ENCODE data around the gene GATA5.

The GATA5 gene

DNA sequence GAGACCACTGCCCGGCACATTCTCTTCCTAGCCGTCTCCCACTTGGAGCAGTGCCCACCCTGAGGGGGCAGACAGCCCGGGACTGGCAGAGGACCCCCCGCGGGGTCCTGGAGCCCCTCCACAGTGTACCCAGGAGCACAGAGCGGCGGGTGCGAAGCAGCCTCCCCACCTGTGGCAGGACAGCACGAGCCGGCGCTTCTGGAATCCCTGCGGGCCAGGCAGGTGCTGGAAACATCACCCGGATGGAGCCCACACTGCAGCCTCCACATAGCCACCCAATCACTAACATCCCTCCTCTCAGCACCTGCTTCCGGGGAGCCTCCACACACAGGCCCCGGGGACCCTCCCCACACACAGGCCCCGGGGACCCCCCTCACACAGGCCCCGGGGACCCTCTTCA, 18.7 kb downstream of the GATA5 start:
- Histone ChIP-seq H3K27ac (ENCODE audit: low read depth, low read length) (no peak overlapping the region), H3K36me3 (ENCODE audit: insufficient read depth, low read length) (no peaks in the 10 kb centered on the region), H3K27me3 (ENCODE audit: control insufficient read depth in 1 of 2, insufficient read depth in 2 of 2, low read length in 2 of 2) (peaks cover 0 to 15% of the 10 kb centered on the region in 2 donors), H3K9me3 (ENCODE audit: low read length) (no peaks in the 10 kb centered on the region), H3K4me1 (ENCODE audit: insufficient read depth, low read length) (no peaks in the 10 kb centered on the region), H3K9ac (ENCODE audit: low read length) (no peak overlapping the region), H3K4me3 (ENCODE audit: low read depth in 1 of 2, low read length in 2 of 2) (no peak overlapping the region)

DNA sequence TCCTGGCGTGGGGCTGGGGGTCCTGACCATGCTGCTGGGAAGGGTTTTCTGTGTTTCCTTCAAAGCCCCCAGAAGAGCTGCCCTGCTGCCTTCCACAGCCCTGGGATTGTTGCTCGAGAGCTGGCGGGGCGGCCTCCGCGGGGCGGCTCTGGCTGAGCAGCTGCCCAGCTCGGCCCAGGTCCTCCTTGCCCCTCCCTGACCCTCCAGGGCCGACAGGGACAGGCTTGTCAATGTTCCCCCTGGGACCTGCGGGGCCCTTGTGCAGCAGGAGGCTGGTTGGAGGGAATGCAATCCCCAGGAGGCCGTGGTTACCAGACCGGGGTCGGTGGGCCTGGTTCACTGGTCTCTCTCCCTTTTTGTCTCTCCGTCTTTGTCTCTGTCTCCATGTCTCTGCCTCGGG, 19.9 kb downstream of the GATA5 start:
- Histone ChIP-seq H3K4me1 (ENCODE audit: insufficient read depth, low read length) (no peaks in the 10 kb centered on the region), H3K27ac (ENCODE audit: low read depth, low read length) (no peak overlapping the region), H3K27me3 (ENCODE audit: control insufficient read depth in 1 of 2, insufficient read depth in 2 of 2, low read length in 2 of 2) (peaks cover 0 to 19% of the 10 kb centered on the region in 2 donors), H3K9me3 (ENCODE audit: low read length) (no peaks in the 10 kb centered on the region), H3K36me3 (ENCODE audit: insufficient read depth, low read length) (no peaks in the 10 kb centered on the region), H3K9ac (ENCODE audit: low read length) (no peak overlapping the region), H3K4me3 (ENCODE audit: low read depth in 1 of 2, low read length in 2 of 2) (no peak overlapping the region)

DNA sequence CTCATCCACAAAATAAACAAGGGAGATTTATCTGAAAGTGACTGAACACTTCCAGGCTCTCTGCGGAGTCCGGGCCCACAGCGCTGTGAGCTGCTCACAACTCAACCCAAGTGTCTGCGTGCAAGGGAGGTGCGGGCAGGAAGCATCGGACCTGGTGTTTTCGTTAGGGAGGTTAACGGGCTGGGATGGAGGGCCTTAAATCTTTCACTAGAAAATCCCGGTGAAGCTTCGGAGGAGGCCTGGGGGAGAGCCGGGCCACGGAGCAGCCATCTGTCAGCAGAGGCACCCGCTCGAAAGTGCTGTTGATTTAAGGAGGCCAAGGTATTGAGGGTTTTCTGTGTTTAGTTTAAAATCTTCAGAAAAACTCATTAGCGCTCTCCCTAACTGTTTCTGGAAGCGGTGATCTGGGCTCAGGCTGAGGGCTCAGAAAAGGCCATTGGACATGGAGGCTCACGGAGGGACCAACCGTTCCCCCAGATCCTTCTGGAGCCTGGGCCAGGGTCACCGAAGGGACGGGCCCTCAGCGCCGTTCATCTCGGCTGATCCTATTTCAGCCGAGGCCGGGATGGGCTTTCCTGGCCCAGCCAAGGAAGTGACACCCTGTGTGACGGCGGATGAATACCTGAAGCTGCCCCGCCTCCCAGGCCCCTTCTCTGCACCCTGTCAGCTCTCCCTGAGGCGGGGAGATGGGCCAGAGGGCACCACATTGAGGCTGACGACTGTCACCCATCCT, 20.7 kb downstream of the GATA5 start:
- Histone ChIP-seq H3K36me3 (ENCODE audit: insufficient read depth, low read length) (no peaks in the 10 kb centered on the region), H3K4me1 (ENCODE audit: insufficient read depth, low read length) (no peaks in the 10 kb centered on the region), H3K9me3 (ENCODE audit: low read length) (no peaks in the 10 kb centered on the region), H3K27ac (ENCODE audit: low read depth, low read length) (no peak overlapping the region), H3K27me3 (ENCODE audit: control insufficient read depth in 1 of 2, insufficient read depth in 2 of 2, low read length in 2 of 2) (peaks cover 0 to 20% of the 10 kb centered on the region in 2 donors), H3K9ac (ENCODE audit: low read length) (no peak overlapping the region), H3K4me3 (ENCODE audit: low read depth in 1 of 2, low read length in 2 of 2) (no peak overlapping the region)

DNA sequence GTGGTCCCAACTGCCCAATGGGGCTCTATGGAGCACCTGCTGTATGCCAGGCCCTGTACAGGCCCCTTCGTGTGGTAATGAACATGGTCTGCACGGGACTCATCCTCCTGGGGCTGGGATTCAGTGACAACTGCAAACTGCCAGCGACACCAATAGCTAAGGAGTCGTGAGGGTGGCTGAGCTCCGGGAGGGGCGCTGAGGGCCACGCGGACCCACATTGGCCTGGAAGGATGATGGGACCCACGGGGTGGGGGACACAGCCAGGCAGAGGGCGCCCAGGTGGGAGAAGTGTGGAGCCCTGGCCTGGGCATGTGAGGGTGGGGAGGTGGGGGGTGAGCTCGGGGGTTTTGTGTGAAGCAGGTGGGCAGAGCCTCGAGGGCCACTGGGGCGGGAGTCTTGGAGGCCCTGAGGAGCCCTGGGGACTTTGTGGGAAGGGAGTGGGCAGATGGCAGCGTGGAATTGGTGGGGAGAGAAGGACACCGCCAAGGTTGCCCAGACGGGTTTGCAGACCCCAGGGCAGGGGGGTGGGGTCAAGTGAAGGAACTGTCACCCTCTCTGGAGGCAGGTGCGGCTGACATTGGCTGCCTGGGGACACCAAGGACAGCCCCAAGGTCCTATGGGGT, 22.5 kb downstream of the GATA5 start:
- Histone ChIP-seq H3K4me1 (ENCODE audit: insufficient read depth, low read length) (no peaks in the 10 kb centered on the region), H3K36me3 (ENCODE audit: insufficient read depth, low read length) (no peaks in the 10 kb centered on the region), H3K4me3 (ENCODE audit: low read depth in 1 of 2, low read length in 2 of 2) (no peak overlapping the region), H3K27ac (ENCODE audit: low read depth, low read length) (no peak overlapping the region), H3K9ac (ENCODE audit: low read length) (no peak overlapping the region), H3K9me3 (ENCODE audit: low read length) (no peaks in the 10 kb centered on the region), H3K27me3 (ENCODE audit: control insufficient read depth in 1 of 2, insufficient read depth in 2 of 2, low read length in 2 of 2) (peaks cover 0 to 18% of the 10 kb centered on the region in 2 donors)

DNA sequence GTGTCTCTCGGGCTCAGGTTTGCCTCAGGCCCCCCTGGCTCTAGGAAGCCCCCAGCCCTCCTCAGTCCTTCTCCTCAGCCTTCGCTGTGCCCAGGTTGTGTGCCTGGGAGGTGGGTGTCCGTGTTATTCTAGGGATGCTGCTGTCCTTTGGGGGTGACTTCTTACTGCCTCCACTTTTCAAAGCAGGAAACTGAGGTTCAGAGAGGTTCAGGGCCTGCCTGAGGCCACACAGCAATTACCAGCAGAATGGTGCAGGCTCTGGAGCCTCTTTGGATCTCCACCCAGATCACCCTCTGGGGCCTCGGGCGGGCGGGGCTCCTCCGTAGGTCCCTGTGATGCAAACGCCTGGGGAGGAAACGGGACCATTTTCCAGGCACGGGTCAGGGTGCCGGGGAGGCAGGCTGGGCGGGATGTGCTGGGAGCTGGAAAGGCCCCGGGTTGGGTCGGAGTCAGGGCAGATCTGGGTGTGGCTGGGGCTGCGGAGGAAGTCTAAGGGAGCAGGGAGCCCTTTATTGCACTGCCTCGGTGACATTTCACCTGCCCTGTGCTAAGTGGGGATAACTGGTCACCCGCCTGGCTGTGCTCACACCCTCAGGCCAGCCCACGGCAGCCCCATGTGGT, 23.2 kb downstream of the GATA5 start:
- Histone ChIP-seq H3K27ac (ENCODE audit: low read depth, low read length) (no peak overlapping the region), H3K27me3 (ENCODE audit: control insufficient read depth in 1 of 2, insufficient read depth in 2 of 2, low read length in 2 of 2) (peaks cover 0 to 13% of the 10 kb centered on the region in 2 donors), H3K9me3 (ENCODE audit: low read length) (no peaks in the 10 kb centered on the region), H3K36me3 (ENCODE audit: insufficient read depth, low read length) (no peaks in the 10 kb centered on the region), H3K4me1 (ENCODE audit: insufficient read depth, low read length) (no peaks in the 10 kb centered on the region), H3K4me3 (ENCODE audit: low read depth in 1 of 2, low read length in 2 of 2) (no peak overlapping the region), H3K9ac (ENCODE audit: low read length) (no peak overlapping the region)

DNA sequence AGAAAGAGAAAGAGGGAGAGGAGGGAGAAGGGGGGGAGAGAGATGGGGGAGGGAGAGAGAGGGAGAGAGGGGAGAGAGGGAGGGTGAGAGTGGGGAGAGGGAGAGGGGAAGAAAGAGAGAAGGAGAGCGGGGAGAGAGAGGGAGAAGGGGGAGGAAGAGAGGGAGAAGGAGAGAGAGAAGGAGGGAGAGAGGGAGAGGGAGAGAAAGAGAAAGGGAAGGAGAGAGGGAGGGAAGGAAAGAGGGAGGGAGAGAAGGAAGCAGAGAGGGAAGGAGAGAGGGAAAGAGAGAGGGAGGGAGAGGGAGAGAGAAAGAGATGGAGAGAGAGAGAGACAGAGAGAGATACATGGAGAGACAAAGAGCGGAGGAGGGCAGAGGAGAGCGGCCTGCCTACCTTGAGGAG, 23.8 kb downstream of the GATA5 start:
- Histone ChIP-seq H3K9ac (ENCODE audit: low read length) (no peak overlapping the region), H3K4me1 (ENCODE audit: insufficient read depth, low read length) (no peaks in the 10 kb centered on the region), H3K36me3 (ENCODE audit: insufficient read depth, low read length) (no peaks in the 10 kb centered on the region), H3K27ac (ENCODE audit: low read depth, low read length) (no peak overlapping the region), H3K27me3 (ENCODE audit: control insufficient read depth in 1 of 2, insufficient read depth in 2 of 2, low read length in 2 of 2) (peaks cover 0 to 14% of the 10 kb centered on the region in 2 donors), H3K4me3 (ENCODE audit: low read depth in 1 of 2, low read length in 2 of 2) (no peak overlapping the region), H3K9me3 (ENCODE audit: low read length) (no peaks in the 10 kb centered on the region)

DNA sequence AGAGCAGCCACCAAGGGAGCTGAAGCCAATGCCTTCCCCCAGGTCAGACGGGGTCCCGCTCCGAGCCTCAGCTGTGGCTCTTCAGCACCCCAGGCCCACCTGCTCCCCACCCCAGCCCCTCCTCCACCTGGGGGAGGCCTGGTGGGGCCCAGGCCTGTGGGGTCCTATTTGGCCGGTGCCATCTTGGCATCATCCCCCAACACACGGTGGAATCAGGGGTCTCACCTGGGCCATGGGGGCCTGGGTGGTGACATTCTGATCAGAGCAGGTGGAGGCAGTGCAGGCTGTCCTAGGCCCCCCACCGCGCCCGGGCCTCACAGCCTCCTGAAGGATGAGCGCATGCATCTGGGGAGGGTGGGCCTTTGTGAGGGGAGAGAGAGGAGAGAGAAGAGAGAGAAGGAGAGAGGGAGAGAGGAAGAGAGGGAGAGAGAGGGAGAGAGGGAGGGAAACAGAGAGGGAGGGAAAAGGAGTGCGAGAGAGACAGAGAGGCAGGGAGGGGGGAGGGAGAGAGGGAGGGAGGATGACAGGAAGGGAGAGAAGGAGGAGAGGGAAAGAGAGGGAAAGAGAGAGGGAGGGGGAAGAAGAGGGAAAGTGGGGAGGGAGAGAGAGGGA, 24.5 kb downstream of the GATA5 start:
- Histone ChIP-seq H3K4me1 (ENCODE audit: insufficient read depth, low read length) (no peaks in the 10 kb centered on the region), H3K36me3 (ENCODE audit: insufficient read depth, low read length) (no peaks in the 10 kb centered on the region), H3K9me3 (ENCODE audit: low read length) (no peaks in the 10 kb centered on the region), H3K9ac (ENCODE audit: low read length) (no peak overlapping the region), H3K4me3 (ENCODE audit: low read depth in 1 of 2, low read length in 2 of 2) (no peak overlapping the region), H3K27ac (ENCODE audit: low read depth, low read length) (no peak overlapping the region), H3K27me3 (ENCODE audit: control insufficient read depth in 1 of 2, insufficient read depth in 2 of 2, low read length in 2 of 2) (peaks cover 0 to 20% of the 10 kb centered on the region in 2 donors)

DNA sequence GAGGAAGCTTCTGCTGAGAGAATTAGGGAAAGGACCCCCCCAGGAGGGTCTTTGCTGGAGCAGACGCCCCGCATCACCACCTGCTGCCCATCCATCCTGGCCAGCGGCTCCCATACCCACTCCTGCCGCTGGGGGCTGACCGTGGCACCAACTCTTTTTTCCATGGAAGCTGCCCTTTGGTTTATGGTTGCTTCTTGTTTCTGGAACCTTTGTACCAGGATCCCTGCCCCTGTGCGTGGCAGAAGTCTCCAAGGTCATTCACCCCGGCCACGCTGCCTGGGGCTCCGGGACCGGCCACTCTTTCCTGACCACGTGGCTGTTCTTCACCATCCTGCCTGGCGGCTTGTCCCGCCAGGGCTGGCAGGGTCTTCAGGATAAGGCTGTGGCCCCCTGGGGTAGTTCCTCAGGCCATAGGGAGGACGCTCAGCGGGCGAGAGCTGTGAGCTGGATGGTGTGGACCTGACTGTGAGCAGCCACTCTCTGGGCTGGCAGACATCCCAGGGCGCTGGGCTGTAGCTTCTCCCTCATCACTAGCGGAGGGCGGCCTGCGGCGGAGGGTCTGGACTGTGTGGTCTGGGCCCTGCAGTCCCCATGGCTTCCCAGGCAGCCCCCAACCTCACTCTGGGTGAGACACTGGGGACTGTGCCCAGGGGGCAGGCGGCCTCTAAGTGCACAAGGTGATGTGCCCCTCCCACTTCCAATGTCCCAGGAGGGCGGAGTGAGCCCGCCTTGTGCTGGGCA, 25.7 kb downstream of the GATA5 start:
- Histone ChIP-seq H3K4me3 (ENCODE audit: low read depth in 1 of 2, low read length in 2 of 2) (no peak overlapping the region), H3K9ac (ENCODE audit: low read length) (no peak overlapping the region), H3K9me3 (ENCODE audit: low read length) (no peaks in the 10 kb centered on the region), H3K4me1 (ENCODE audit: insufficient read depth, low read length) (no peaks in the 10 kb centered on the region), H3K36me3 (ENCODE audit: insufficient read depth, low read length) (no peaks in the 10 kb centered on the region), H3K27me3 (ENCODE audit: control insufficient read depth in 1 of 2, insufficient read depth in 2 of 2, low read length in 2 of 2) (peaks cover 0 to 20% of the 10 kb centered on the region in 2 donors), H3K27ac (ENCODE audit: low read depth, low read length) (no peak overlapping the region)

DNA sequence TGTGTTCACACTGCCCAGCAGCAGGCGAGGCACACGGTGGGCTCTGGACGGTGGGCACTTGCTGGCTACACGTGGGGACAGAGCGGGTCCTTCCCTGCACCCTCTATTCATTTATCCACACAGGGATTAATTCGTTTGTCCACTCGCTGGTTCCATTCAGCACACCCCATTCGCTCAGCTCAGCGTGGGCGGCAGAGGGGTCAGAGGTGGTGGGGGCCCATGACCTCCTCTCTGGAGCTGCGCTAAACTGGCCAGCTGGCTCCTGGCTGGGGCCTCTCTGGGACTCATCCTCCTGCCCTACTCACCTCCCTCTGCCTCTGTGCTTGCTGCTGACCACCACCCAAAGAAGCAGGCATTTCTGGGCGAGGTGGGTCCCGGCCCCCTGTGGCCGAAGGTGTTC, 27.0 kb downstream of the GATA5 start:
- no peaks in the 10 kb centered on the region for H3K4me1 ChIP-seq (ENCODE audit: insufficient read depth, low read length)
- no peak overlapping the region for H3K4me3 ChIP-seq (ENCODE audit: low read depth in 1 of 2, low read length in 2 of 2)
- no peaks in the 10 kb centered on the region for H3K9me3 ChIP-seq (ENCODE audit: low read length)
- no peak overlapping the region for H3K27ac ChIP-seq (ENCODE audit: low read depth, low read length)
- H3K27me3 ChIP-seq (ENCODE audit: control insufficient read depth in 1 of 2, insufficient read depth in 2 of 2, low read length in 2 of 2) = peaks cover 0 to 20% of the 10 kb centered on the region in 2 donors
- no peak overlapping the region for H3K9ac ChIP-seq (ENCODE audit: low read length)
- no peaks in the 10 kb centered on the region for H3K36me3 ChIP-seq (ENCODE audit: insufficient read depth, low read length)

DNA sequence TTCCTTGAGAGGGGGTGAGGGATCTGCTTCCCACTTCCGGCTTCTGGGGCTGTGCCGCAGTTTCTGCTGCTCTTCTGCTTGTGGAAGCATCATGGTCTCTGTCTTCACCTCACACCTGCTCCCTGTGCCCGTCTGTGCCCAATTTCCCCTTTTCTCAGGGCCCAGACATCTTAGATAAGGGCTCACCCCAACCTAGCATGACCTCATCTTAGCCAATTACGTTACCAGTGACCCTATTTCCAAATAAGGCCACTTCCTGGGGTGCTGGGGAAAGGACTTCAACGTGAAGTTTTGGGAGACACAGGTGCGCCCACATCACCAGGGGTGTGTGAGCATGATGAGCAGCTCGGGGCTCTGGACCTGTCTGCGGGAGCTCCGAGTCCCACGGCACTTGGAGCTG, 27.8 kb downstream of the GATA5 start:
- Histone ChIP-seq H3K27me3 (ENCODE audit: control insufficient read depth in 1 of 2, insufficient read depth in 2 of 2, low read length in 2 of 2) (peaks cover 0 to 20% of the 10 kb centered on the region in 2 donors), H3K9ac (ENCODE audit: low read length) (no peak overlapping the region), H3K36me3 (ENCODE audit: insufficient read depth, low read length) (no peaks in the 10 kb centered on the region), H3K4me3 (ENCODE audit: low read depth in 1 of 2, low read length in 2 of 2) (no peak overlapping the region), H3K9me3 (ENCODE audit: low read length) (no peaks in the 10 kb centered on the region), H3K27ac (ENCODE audit: low read depth, low read length) (no peak overlapping the region), H3K4me1 (ENCODE audit: insufficient read depth, low read length) (no peaks in the 10 kb centered on the region)
